ENCODE data around the gene KCNA2.

Gene KCNA2

DNA sequence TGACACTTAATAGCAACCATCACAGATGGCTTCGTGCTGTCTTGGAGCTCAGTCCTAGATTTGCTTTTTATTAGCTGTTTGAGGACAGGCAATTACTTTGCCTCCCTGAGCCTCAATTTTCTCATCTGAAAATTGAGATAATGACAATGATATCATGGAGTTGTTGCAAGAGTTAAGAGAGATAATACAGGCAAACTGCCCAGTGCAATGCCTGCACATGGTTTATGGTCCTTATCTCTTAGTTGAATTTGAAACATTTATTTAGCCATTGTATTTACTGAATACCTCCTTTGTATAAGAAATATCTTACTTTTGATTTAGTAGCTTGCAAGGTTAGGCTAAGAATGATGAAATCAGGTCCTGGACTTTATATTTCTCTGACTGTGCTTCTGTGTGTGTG, 17.7 kb downstream of the KCNA2 start:
- Histone ChIP-seq H3K27me3 (ENCODE audit: control insufficient read depth, insufficient read depth, low read length) (no peaks in the 10 kb centered on the region), H3K9me3 (ENCODE audit: control insufficient read depth, low read length) (no peaks in the 10 kb centered on the region), H2AFZ (no peak overlapping the region), H3K79me2 (no peaks in the 10 kb centered on the region), H3K4me1 (no peaks in the 10 kb centered on the region), H3K9ac (no peak overlapping the region), H3K4me3 (ENCODE audit: low read depth, low read length) (no peak overlapping the region), H3K27ac (no peak overlapping the region), H3K4me2 (ENCODE audit: low read length) (no peak overlapping the region), H3K36me3 (ENCODE audit: control insufficient read depth, insufficient read depth, low read length) (no peaks in the 10 kb centered on the region)
- TF ChIP-seq, protein P1, sequence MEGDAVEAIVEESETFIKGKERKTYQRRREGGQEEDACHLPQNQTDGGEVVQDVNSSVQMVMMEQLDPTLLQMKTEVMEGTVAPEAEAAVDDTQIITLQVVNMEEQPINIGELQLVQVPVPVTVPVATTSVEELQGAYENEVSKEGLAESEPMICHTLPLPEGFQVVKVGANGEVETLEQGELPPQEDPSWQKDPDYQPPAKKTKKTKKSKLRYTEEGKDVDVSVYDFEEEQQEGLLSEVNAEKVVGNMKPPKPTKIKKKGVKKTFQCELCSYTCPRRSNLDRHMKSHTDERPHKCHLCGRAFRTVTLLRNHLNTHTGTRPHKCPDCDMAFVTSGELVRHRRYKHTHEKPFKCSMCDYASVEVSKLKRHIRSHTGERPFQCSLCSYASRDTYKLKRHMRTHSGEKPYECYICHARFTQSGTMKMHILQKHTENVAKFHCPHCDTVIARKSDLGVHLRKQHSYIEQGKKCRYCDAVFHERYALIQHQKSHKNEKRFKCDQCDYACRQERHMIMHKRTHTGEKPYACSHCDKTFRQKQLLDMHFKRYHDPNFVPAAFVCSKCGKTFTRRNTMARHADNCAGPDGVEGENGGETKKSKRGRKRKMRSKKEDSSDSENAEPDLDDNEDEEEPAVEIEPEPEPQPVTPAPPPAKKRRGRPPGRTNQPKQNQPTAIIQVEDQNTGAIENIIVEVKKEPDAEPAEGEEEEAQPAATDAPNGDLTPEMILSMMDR (IDR thresholded peaks at IDR 0.05) = no peak

DNA sequence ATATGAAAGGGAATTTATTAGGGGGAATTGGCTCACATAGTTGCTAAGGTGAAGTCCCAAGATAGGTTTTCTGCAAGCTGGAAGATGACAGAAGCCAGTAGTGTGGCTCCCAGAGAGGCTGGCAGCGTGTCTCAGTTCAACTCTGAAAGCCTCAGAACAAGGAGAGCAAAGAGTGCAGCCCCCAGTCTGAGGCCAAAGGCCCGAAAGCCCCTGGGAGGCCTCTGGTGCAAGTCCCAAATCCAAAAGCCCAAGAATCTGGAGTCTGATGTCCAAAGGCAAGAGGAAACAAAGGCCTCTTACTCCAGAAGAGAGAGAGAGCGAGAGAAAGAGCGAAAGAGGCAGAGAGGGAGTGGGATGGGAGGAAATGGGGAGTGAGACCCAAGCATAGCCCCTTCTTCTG, 18.3 kb downstream of the KCNA2 start:
- H3K4me1 ChIP-seq = no peaks in the 10 kb centered on the region
- no peak overlapping the region for H3K27ac ChIP-seq
- H3K9me3 ChIP-seq (ENCODE audit: control insufficient read depth, low read length) = no peaks in the 10 kb centered on the region
- no peak overlapping the region for H3K9ac ChIP-seq
- H2AFZ ChIP-seq = no peak overlapping the region
- no peak overlapping the region for H3K4me3 ChIP-seq (ENCODE audit: low read depth, low read length)
- no peak overlapping the region for H3K4me2 ChIP-seq (ENCODE audit: low read length)
- no peaks in the 10 kb centered on the region for H3K79me2 ChIP-seq
- no peaks in the 10 kb centered on the region for H3K27me3 ChIP-seq (ENCODE audit: control insufficient read depth, insufficient read depth, low read length)
- TF ChIP-seq, protein P1 (IDR thresholded peaks at IDR 0.05) = no peak
- no peaks in the 10 kb centered on the region for H3K36me3 ChIP-seq (ENCODE audit: control insufficient read depth, insufficient read depth, low read length)

DNA sequence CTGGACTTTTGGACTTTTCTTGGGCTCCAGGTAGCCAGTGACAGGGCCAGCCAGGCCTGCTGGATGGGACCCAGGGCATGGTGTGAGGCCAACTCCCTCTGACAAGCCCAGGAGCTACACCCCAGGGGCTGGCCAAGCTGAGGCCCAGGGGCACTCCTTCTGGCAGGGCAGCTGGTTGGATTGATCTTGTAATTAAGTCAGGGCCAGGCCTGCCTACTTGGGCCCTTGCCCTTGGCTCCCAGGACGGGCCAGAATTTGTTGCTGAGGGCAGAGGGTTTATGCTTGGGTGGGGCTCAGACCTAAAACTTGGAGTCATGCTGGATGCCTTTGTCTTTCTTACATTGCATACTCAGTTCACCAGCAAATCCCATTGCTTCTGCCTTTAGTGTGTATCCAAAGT, 20.7 kb downstream of the KCNA2 start:
- Histone ChIP-seq H3K36me3 (ENCODE audit: control insufficient read depth, insufficient read depth, low read length) (no peaks in the 10 kb centered on the region), H3K4me3 (ENCODE audit: low read depth, low read length) (no peak overlapping the region), H3K27me3 (ENCODE audit: control insufficient read depth, insufficient read depth, low read length) (no peaks in the 10 kb centered on the region), H3K9me3 (ENCODE audit: control insufficient read depth, low read length) (no peaks in the 10 kb centered on the region), H3K9ac (no peak overlapping the region), H3K79me2 (no peaks in the 10 kb centered on the region), H3K4me2 (ENCODE audit: low read length) (no peak overlapping the region), H2AFZ (no peak overlapping the region), H3K4me1 (no peaks in the 10 kb centered on the region), H3K27ac (no peak overlapping the region)
- TF ChIP-seq, protein P1 (IDR thresholded peaks at IDR 0.05) = no peak

DNA sequence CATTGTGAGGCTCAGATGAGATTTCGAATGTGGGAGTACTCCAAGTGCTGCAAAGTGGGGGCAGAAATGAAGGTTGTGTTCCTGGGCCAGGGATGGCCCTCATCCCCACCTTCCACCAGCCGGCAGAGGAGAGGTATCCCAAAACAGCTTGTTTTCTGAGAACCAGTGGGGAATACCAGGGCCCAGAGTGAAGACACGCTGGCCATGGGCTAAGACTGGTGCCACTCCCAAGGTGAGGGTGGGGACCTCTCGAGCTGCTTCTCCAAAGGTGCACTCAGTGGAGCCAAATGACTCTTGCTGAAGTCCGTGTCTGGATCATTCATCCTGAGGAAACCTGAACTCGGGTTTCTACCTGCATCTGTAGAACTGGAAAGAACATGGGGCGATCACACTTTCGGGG, 22.1 kb downstream of the KCNA2 start:
- H3K4me2 ChIP-seq (ENCODE audit: low read length) = no peak overlapping the region
- H2AFZ ChIP-seq = no peak overlapping the region
- H3K9me3 ChIP-seq (ENCODE audit: control insufficient read depth, low read length) = no peaks in the 10 kb centered on the region
- no peaks in the 10 kb centered on the region for H3K4me1 ChIP-seq
- no peaks in the 10 kb centered on the region for H3K79me2 ChIP-seq
- no peak overlapping the region for H3K27ac ChIP-seq
- H3K27me3 ChIP-seq (ENCODE audit: control insufficient read depth, insufficient read depth, low read length) = no peaks in the 10 kb centered on the region
- H3K4me3 ChIP-seq (ENCODE audit: low read depth, low read length) = no peak overlapping the region
- H3K36me3 ChIP-seq (ENCODE audit: control insufficient read depth, insufficient read depth, low read length) = no peaks in the 10 kb centered on the region
- H3K9ac ChIP-seq = no peak overlapping the region
- TF ChIP-seq, protein P1 (IDR thresholded peaks at IDR 0.05) = no peak

DNA sequence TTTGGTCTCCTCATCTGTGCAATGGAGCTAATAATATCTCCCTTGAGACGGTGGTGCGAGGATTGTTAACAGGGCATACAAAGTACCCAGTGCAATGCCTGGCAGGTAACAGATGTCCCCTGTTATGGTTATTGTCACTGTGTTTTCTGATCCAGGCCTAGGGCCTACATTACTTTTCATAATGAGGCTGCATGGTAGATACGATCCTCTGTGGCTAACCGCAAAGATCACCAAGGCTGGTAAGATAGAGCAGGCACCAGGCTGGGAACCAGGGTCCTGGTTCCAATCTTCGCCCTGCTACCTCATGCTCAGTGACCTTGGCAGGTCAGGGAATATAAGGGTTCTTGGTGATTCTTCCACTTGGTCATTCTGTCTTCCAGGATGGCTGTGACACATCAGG, 22.7 kb downstream of the KCNA2 start:
- Histone ChIP-seq H3K4me3 (ENCODE audit: low read depth, low read length) (no peak overlapping the region), H3K4me1 (no peaks in the 10 kb centered on the region), H3K9me3 (ENCODE audit: control insufficient read depth, low read length) (no peaks in the 10 kb centered on the region), H3K36me3 (ENCODE audit: control insufficient read depth, insufficient read depth, low read length) (no peaks in the 10 kb centered on the region), H3K27ac (no peak overlapping the region), H3K27me3 (ENCODE audit: control insufficient read depth, insufficient read depth, low read length) (no peaks in the 10 kb centered on the region), H3K79me2 (no peaks in the 10 kb centered on the region), H3K9ac (no peak overlapping the region), H3K4me2 (ENCODE audit: low read length) (no peak overlapping the region), H2AFZ (no peak overlapping the region)
- TF ChIP-seq, protein P1 (IDR thresholded peaks at IDR 0.05) = no peak
